Mammary epithelial cell (primary cell): ENCODE measurements around the gene RBM4.

Experiments
- EZH2 ChIP-seq: IDR thresholded peaks from 2 replicates; pipeline ENCODE4 v1.6.1; 2012; ENCODE audit warnings: low read length, inconsistent platforms, borderline replicate concordance
- TF ChIP-seq, protein P1 (sequence below), 2 donors: IDR thresholded peaks in 1 of 2; conservative IDR thresholded peaks in 1 of 2; 2 replicates each; pipeline ENCODE4 v1.5.1; 2011 to 2012; ENCODE audit warnings: inconsistent platforms in 2 of 2, low read length in 2 of 2, mild to moderate bottlenecking in 2 of 2, control low read depth in 1 of 2, low read depth in 1 of 2; ENCODE audit not compliant: insufficient read depth in 1 of 2; ENCODE audit errors: extremely low read depth in 1 of 2

DNA sequence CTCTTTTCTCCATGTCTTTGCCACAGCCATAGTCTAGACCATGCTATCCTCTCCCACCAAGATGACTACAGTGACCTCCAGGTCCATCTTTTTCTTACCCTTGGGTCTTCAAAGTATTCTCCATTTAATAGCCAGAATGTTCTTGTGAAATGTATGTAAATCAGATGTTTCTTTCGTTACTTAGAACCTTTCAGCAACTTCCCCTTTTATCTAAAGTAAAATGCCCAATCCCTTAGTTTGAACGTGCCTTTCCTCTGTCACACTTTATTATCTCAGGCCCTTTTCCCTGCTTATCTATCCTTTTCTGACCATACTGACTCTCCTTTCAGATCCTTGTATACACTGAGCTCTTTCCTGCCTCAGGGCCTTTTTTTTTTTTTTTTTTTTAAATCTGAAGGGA, 21.3 kb downstream of the RBM4 start:
- TF ChIP-seq, protein P1, sequence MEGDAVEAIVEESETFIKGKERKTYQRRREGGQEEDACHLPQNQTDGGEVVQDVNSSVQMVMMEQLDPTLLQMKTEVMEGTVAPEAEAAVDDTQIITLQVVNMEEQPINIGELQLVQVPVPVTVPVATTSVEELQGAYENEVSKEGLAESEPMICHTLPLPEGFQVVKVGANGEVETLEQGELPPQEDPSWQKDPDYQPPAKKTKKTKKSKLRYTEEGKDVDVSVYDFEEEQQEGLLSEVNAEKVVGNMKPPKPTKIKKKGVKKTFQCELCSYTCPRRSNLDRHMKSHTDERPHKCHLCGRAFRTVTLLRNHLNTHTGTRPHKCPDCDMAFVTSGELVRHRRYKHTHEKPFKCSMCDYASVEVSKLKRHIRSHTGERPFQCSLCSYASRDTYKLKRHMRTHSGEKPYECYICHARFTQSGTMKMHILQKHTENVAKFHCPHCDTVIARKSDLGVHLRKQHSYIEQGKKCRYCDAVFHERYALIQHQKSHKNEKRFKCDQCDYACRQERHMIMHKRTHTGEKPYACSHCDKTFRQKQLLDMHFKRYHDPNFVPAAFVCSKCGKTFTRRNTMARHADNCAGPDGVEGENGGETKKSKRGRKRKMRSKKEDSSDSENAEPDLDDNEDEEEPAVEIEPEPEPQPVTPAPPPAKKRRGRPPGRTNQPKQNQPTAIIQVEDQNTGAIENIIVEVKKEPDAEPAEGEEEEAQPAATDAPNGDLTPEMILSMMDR (conservative IDR thresholded peaks at IDR 0.05 in 1 of 2, IDR thresholded peaks at IDR 0.05 in 1 of 2; ENCODE audit: extremely low read depth in 1 of 2, insufficient read depth in 1 of 2, low read depth in 1 of 2, low read length in 2 of 2), result no peak
- no peak for TF ChIP-seq EZH2
